Measurements from ENCODE around the gene RAB40C.

Gene RAB40C

DNA sequence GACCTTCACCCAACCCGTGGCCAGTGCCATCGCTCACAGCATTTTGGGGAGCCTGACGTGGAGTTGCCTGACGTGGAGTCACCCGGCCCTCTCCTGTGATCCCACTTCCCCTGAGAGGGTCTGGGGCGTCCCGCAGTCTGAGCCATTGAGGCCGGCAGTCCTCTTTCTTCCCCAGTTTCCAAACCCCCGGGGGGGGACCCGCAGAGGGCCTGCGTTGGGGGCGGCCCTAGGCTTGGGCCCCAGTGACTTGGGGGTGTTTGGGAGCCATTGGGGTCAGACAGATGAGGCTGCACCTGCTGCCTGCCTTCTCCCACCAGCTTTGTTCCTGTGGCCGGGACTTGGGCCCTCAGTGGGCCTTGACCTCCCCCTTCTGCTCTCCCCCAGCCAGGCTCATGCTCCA lies 79.8 kb downstream of the RAB40C start:
- no peak for DNase-seq
- no peaks in the 10 kb centered on the region for H3K27me3 ChIP-seq (ENCODE audit: insufficient read depth, low read depth, severe bottlenecking)
- H3K9me3 ChIP-seq (ENCODE audit: severe bottlenecking): no peaks in the 10 kb centered on the region
- no peak overlapping the region for H3K27ac ChIP-seq
- TF ChIP-seq, protein P1, sequence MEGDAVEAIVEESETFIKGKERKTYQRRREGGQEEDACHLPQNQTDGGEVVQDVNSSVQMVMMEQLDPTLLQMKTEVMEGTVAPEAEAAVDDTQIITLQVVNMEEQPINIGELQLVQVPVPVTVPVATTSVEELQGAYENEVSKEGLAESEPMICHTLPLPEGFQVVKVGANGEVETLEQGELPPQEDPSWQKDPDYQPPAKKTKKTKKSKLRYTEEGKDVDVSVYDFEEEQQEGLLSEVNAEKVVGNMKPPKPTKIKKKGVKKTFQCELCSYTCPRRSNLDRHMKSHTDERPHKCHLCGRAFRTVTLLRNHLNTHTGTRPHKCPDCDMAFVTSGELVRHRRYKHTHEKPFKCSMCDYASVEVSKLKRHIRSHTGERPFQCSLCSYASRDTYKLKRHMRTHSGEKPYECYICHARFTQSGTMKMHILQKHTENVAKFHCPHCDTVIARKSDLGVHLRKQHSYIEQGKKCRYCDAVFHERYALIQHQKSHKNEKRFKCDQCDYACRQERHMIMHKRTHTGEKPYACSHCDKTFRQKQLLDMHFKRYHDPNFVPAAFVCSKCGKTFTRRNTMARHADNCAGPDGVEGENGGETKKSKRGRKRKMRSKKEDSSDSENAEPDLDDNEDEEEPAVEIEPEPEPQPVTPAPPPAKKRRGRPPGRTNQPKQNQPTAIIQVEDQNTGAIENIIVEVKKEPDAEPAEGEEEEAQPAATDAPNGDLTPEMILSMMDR (IDR thresholded peaks at IDR 0.05; ENCODE audit: low read depth, low read length): no peak
- peaks cover 64% of the 10 kb centered on the region for H3K36me3 ChIP-seq
- no peak overlapping the region for H3K4me3 ChIP-seq (ENCODE audit: low read depth, low read length)

DNA sequence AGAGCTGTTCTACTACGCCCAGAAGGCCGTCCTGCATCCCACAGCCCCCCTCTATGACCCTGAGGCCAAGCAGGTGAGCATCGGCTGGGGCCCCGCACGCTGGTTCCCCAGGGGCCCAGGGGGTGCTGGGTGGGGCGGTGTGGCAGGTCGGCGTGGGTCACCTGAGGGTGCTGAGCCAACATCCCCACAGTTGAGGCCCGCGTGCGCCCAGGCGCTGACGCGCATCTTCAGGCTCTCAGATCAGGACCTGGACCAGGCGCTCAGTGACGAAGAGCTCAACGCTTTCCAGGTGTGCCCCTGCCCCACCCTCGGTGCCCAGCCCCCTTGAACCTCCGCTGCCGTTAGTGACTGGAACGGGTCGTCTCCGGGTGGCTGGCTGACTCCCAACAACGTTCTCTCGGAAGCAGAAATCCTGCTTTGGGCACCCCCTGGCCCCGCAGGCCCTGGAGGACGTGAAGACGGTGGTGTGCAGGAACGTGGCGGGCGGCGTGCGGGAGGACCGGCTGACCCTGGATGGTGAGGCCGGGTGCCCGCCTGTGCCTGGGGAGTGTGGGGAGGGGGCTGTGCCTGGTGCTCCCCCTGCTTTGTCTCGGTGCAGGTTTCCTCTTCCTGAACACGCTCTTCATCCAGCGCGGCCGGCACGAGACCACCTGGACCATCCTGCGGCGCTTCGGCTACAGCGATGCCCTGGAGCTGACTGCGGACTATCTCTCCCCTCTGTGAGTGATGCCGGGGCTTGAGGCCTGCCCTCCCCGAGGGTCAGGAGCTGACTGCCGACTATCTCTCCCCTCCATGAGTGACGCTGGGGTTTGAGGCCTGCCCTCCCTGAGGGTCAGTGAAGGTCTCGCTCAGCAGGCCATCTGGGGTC lies 80.9 kb downstream of the RAB40C start:
- TF ChIP-seq, protein P1 (IDR thresholded peaks at IDR 0.05; ENCODE audit: low read depth, low read length): no peak
- DNase-seq: no peak
- peaks cover 64% of the 10 kb centered on the region for H3K36me3 ChIP-seq
- H3K9me3 ChIP-seq (ENCODE audit: severe bottlenecking): no peaks in the 10 kb centered on the region
- H3K4me3 ChIP-seq (ENCODE audit: low read depth, low read length): no peak overlapping the region
- H3K27ac ChIP-seq: no peak overlapping the region
- H3K27me3 ChIP-seq (ENCODE audit: insufficient read depth, low read depth, severe bottlenecking): no peaks in the 10 kb centered on the region

DNA sequence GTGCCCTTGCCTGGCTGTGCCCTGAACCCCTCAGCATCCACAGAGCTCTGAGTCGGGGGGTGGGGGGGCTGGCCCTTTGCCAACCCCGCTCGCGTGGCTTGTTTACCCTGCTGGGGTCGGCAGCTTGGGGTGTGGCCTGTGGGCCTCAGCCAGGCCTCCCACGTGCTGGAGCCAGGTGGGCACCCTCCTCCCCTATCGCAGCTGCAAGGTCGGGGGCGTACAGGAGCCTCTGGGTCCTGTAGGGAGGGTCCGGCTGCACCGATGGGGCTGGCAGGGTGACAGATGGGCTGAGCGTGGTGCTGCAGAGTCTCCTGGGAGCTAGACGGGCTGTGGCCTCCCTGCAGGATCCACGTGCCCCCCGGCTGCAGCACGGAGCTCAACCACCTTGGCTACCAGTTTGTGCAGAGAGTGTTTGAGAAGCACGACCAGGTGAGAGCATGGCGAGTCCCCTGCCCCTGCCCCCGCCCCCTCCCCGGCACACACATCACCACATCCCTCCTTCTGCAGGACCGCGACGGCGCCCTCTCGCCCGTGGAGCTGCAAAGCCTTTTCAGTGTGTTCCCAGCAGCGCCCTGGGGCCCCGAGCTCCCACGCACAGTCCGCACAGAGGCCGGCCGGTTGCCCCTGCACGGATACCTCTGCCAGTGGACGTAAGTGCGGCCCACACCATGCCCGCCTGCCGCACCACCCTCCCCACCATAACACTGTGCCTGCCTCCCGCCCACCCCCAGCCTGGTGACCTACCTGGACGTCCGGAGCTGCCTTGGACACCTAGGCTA lies 81.7 kb downstream of the RAB40C start:
- Histone ChIP-seq H3K27me3 (ENCODE audit: insufficient read depth, low read depth, severe bottlenecking) (no peaks in the 10 kb centered on the region), H3K36me3 (peaks cover 64% of the 10 kb centered on the region), H3K27ac (no peak overlapping the region), H3K9me3 (ENCODE audit: severe bottlenecking) (no peaks in the 10 kb centered on the region), H3K4me3 (ENCODE audit: low read depth, low read length) (no peak overlapping the region)
- TF ChIP-seq, protein P1 (IDR thresholded peaks at IDR 0.05; ENCODE audit: low read depth, low read length): no peak
- DNase-seq: no peak

DNA sequence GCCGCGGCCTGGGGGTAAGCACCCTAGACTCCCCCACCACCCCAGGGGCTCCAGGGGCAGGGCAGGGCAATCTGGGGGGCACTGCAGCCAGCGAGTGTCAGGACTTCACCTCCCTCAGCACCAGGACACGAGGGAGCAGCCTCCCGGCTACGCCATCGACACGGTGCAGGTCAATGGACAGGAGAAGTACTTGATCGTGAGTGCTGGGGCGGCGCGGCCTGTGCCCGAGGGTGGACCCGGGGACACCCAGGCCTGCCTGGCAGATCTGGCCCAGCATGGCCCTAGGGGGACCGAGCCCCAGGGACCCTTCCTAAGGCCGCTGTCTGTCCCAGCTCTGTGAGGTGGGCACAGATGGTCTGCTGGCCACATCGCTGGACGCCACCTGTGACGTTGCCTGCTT lies 82.5 kb downstream of the RAB40C start:
- DNase-seq: no peak
- no peak overlapping the region for H3K27ac ChIP-seq
- peaks cover 61% of the 10 kb centered on the region for H3K36me3 ChIP-seq
- H3K4me3 ChIP-seq (ENCODE audit: low read depth, low read length): no peak overlapping the region
- TF ChIP-seq, protein P1 (IDR thresholded peaks at IDR 0.05; ENCODE audit: low read depth, low read length): no peak
- H3K27me3 ChIP-seq (ENCODE audit: insufficient read depth, low read depth, severe bottlenecking): no peaks in the 10 kb centered on the region
- no peaks in the 10 kb centered on the region for H3K9me3 ChIP-seq (ENCODE audit: severe bottlenecking)

DNA sequence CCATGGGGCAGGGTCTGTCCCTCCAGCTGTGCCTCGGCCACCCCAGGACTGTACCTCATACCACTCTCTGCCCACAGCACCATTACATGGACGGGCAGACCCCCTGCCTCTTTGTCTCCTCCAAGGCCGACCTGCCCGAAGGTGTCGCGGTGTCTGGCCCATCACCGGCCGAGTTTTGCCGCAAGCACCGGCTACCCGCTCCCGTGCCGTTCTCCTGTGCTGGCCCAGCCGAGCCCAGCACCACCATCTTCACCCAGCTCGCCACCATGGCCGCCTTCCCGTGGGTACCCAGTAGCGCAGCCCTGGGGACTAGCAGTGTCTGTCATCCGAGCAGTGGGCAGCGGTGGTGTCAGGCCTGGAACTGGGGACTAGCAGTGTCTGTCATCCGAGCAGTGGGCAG lies 83.0 kb downstream of the RAB40C start:
- Histone ChIP-seq H3K4me3 (ENCODE audit: low read depth, low read length) (no peak overlapping the region), H3K27me3 (ENCODE audit: insufficient read depth, low read depth, severe bottlenecking) (no peaks in the 10 kb centered on the region), H3K27ac (no peak overlapping the region), H3K36me3 (peaks cover 59% of the 10 kb centered on the region), H3K9me3 (ENCODE audit: severe bottlenecking) (no peaks in the 10 kb centered on the region)
- TF ChIP-seq, protein P1 (IDR thresholded peaks at IDR 0.05; ENCODE audit: low read depth, low read length): no peak
- DNase-seq: no peak
